GM19463 (cell line): ENCODE data around the gene PGRMC2.

Source experiments
- ATAC-seq: cut with Tn5 transposase; IDR thresholded peaks from one replicate; pipeline ENCODE4 v1.9.1; 2021; ENCODE audit warnings: mild to moderate bottlenecking, moderate library complexity; ENCODE audit not compliant: unreplicated experiment

PGRMC2 gene

GRCh38 chr4:128225148-128225547 is 62.5 kb downstream of the PGRMC2 start:
- ATAC-seq = no peak

GRCh38 chr4:128221586-128221985 is 66.0 kb downstream of the PGRMC2 start:
- no peak for ATAC-seq

DNA sequence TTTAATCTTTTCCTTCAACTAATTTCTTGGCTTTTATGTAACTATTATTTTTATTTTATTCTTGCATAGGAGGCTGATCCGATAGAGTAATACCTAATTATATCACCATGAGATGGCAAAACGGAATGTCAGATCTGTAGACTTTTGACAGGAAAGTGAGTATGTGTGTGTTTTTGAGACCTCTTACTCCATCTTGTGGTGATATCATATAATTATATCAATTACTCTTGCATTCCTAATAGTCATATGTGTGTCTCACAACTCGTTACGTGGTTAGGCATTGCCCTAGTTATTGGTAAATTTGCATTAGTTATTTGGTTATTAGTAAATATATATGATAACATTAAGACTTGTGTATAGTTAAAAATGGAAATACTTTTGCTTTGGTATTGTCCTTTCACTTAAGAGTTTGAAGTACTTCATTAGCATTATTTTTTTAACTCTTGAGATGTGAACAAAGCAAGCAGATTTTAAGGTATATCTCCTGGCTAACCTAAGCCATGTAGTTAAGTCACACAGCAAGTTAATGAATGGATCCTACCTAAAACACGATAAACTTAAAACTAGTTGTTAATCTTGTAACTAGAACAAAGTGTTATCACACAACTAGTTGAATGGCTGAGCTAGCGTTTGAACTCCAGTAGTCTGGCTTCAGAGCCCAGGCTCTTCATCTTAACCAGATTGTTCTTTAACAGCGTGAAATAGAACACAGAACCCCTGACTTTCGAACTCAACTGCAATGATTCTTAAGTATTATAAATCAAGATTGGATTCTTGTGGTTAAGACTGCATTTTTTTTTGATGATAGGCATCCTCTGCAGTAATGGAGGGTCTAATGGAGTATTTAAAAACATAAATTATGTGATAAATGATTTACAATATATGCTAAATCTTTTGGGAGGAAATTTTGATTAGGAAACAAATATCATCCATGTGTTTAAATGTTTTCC is 67.1 kb downstream of the PGRMC2 start:
- ATAC-seq = peak; percentile 71
